ENCODE measurements around the gene NCOR1.

Gene NCOR1

DNA sequence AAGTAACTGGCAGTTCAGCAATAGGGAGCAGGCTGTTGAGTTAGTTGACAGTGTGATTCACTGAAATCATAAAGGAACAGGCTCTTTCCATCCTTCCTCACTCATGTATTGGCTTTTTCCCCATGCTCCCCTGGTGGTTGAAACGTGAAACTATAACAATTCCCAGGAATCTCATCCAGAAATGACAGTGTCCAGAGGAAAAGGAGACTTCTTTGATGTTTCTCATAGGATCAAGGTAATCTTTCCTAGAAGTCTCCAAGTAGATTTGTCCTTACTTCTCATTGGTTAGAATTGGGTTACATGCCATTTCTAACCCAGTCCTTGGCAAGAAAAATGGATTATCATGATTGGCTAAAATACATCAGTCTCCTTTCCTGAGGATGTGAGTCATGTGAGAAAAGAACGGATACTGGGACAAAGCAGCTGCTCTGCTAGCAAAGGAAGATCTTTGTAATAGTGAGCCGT, 201.4 kb downstream of the NCOR1 start:
- peak; percentile 75 for DNase-seq (ENCODE audit: low read depth)
- TF ChIP-seq, protein P1, sequence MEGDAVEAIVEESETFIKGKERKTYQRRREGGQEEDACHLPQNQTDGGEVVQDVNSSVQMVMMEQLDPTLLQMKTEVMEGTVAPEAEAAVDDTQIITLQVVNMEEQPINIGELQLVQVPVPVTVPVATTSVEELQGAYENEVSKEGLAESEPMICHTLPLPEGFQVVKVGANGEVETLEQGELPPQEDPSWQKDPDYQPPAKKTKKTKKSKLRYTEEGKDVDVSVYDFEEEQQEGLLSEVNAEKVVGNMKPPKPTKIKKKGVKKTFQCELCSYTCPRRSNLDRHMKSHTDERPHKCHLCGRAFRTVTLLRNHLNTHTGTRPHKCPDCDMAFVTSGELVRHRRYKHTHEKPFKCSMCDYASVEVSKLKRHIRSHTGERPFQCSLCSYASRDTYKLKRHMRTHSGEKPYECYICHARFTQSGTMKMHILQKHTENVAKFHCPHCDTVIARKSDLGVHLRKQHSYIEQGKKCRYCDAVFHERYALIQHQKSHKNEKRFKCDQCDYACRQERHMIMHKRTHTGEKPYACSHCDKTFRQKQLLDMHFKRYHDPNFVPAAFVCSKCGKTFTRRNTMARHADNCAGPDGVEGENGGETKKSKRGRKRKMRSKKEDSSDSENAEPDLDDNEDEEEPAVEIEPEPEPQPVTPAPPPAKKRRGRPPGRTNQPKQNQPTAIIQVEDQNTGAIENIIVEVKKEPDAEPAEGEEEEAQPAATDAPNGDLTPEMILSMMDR (IDR thresholded peaks at IDR 0.05; ENCODE audit: insufficient read depth, low read depth, low read length, missing control alignments): peak; percentile 74
- no peak overlapping the region for H3K4me3 ChIP-seq (ENCODE audit: low read length)

DNA sequence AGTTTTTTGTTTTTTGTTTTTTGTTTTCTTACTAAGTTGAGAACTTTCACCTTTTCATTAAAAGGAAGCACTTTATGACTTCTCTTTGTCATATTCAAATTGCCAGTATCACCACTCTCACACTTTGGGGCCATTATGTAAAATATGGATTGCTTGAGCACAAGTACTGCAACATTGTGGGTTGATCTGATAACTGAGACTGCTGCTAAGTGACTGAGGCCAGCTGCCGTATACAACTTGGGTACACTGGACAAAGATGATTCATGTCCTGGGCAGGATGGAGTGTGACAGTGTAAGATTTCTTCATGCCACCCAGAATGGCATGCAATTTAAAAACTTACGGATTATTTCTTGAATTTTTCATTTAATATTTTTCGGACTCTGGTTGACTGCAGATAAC, 207.9 kb downstream of the NCOR1 start:
- H3K4me3 ChIP-seq (ENCODE audit: low read length): no peak overlapping the region
- DNase-seq (ENCODE audit: low read depth): no peak
- TF ChIP-seq, protein P1 (IDR thresholded peaks at IDR 0.05; ENCODE audit: insufficient read depth, low read depth, low read length, missing control alignments): no peak

DNA sequence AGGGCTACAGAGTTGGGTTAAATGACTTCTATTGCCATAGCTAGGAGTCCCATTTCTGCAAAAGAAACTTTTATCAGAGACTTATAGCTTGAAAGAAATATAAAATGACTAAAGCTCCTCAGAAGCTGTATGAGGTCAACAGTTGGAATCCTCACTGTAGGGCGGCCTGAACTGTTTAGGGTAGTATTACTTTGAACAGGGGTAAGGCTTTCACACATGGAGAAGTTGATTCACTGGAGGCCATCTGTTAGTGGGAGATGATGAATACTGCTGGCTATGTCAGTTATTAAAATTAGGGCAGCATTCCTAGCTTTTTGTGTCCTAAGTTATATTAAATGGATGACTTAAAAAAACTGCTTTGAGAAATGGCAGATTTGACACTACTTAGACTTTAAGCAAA, 209.7 kb downstream of the NCOR1 start:
- no peak overlapping the region for H3K4me3 ChIP-seq (ENCODE audit: low read length)
- no peak for DNase-seq (ENCODE audit: low read depth)
- TF ChIP-seq, protein P1 (IDR thresholded peaks at IDR 0.05; ENCODE audit: insufficient read depth, low read depth, low read length, missing control alignments): no peak

DNA sequence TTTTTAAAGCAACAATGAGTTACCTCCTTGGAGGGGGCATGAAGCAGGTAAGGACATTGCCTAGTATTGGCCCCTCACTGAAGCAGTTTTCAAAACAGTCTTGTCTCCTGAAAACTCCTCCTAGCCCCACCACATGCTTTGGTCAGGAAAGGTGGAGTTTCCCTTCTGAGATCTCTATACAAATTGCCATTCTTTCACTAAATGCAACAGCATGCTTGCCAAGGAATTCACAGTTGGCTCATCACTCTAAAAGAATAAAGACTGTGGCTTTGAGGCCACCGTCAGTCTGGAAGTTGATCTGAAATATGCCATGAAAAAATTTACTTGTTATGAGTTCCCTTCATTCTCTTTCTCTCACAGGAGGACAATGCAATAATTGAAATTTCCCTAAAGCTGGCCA, 211.5 kb downstream of the NCOR1 start:
- no peak overlapping the region for H3K4me3 ChIP-seq (ENCODE audit: low read length)
- no peak for DNase-seq (ENCODE audit: low read depth)
- TF ChIP-seq, protein P1 (IDR thresholded peaks at IDR 0.05; ENCODE audit: insufficient read depth, low read depth, low read length, missing control alignments): no peak

DNA sequence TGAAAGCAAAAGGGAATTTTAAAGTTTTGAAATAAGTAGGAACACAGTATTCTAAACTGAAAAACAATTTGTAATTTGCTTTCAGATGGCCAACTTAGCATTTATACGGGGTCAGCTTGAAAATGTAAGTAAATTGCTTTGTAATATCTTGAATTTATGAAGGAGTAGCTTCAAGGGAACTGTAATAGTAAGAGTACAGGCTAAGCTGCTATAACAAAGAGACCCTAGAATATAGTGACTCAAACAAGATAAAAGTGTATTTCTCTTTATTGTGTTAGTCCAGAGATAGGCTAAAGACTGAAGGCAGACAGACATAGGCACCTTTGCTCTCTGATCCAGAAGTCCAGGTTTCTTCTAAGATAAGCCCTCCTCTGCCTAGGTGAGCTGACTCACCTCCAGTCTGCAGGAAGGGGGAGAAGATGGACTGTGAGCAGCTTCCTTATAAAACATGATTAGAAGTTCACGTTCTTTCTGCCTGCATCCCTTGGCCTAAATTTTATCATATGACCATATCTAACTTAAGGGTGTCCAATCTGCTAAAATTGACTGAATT, 212.6 kb downstream of the NCOR1 start:
- TF ChIP-seq, protein P1 (IDR thresholded peaks at IDR 0.05; ENCODE audit: insufficient read depth, low read depth, low read length, missing control alignments): no peak
- no peak for DNase-seq (ENCODE audit: low read depth)
- no peak overlapping the region for H3K4me3 ChIP-seq (ENCODE audit: low read length)

DNA sequence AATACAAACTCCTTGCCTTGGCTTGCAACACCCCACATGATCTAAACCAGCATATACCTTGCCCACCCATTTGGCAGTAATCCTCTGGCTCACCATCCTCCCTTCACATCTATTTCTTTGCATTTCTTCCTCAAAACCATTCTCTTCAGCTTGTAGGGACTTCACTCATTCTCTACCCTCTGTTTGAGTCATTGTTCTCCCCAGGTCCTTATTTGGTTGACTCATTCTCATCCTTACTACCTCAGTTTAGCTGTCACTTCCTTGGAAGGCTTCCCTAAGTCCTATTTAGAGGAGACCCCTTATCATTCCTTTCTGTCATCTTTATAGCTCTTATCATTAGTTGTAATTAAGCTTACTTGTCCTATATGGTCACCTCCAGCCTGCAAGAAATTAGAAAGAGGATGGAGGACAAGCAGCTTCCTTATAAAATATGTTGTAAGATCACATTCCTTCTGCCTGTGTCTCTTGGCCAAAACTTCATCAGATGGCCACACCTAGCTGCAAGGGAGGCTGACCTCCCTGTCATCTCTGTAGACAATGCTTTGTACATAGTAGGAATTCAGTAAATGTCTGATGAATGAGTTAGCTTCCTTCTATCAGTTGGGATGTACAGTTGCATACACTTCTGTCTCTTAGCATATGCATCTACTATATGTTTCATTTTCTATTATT, 214.0 kb downstream of the NCOR1 start:
- peak; percentile 56 for DNase-seq (ENCODE audit: low read depth)
- TF ChIP-seq, protein P1 (IDR thresholded peaks at IDR 0.05; ENCODE audit: insufficient read depth, low read depth, low read length, missing control alignments): no peak
- peak overlapping the region; percentile 74 for H3K4me3 ChIP-seq (ENCODE audit: low read length)
